Fibroblast of pulmonary artery (primary cell): ENCODE data around the gene CRYBA4.
"Not testable (repeated sequence)": the region's sequence is repeated elsewhere in the genome, so short reads cannot be mapped to it uniquely, and the experiment has no call there.

Experiments
- DNase-seq: peaks from one replicate; pipeline ENCODE4 v3.0.0-alpha.2; 2010; ENCODE audit warnings: low read depth
- H3K4me3 ChIP-seq: replicated peaks from 2 replicates; pipeline ENCODE4 v1.5.1; 2011; ENCODE audit warnings: low read depth, mild to moderate bottlenecking, control low read depth, low read length, moderate library complexity
- CTCF ChIP-seq: IDR thresholded peaks from 2 replicates; pipeline ENCODE4 v1.5.1; 2011; ENCODE audit warnings: mild to moderate bottlenecking, control low read depth, low read length, inconsistent platforms; ENCODE audit errors: missing control alignments

The CRYBA4 gene

GRCh38 chr22:26608129-26608528, 13.6 kb upstream of the CRYBA4 start:
- TF ChIP-seq CTCF, result no peak
- no peak overlapping the region for H3K4me3 ChIP-seq
- no peak for DNase-seq

GRCh38 chr22:26609287-26609686, 12.5 kb upstream of the CRYBA4 start:
- H3K4me3 ChIP-seq, result no peak overlapping the region
- TF ChIP-seq CTCF, result no peak
- no peak for DNase-seq

GRCh38 chr22:26610072-26610958, 11.4 kb upstream of the CRYBA4 start:
- no peak for TF ChIP-seq CTCF
- DNase-seq, result peak; percentile 87
- H3K4me3 ChIP-seq, result no peak overlapping the region

GRCh38 chr22:26610996-26611395, 10.8 kb upstream of the CRYBA4 start:
- no peak for DNase-seq
- H3K4me3 ChIP-seq, result no peak overlapping the region
- TF ChIP-seq CTCF, result no peak

GRCh38 chr22:26612652-26613051, 9.1 kb upstream of the CRYBA4 start:
- DNase-seq, result no peak
- no peak for TF ChIP-seq CTCF
- no peak overlapping the region for H3K4me3 ChIP-seq

GRCh38 chr22:26613753-26614152, 8.0 kb upstream of the CRYBA4 start:
- DNase-seq, H3K4me3 ChIP-seq: not testable (repeated sequence)

GRCh38 chr22:26614322-26614721, 7.4 kb upstream of the CRYBA4 start:
- no peak for TF ChIP-seq CTCF
- no peak overlapping the region for H3K4me3 ChIP-seq
- no peak for DNase-seq
